MM.1S (cell line): Measurements from ENCODE around the gene TMPRSS13.

Experiments used
- DNase-seq: peaks from one replicate; pipeline ENCODE4 v3.0.0-alpha.2; 2015
- H2AFZ ChIP-seq: fragments of 300-600 bp; sonication (generic); 2 replicates; pipeline ENCODE4 v1.6.0; 2016; ENCODE audit warnings: antibody characterized with exemption, low read length
- H3F3A ChIP-seq: fragments of 300-600 bp; sonication (generic); 2 replicates; pipeline ENCODE4 v1.6.1; 2016; ENCODE audit warnings: mild to moderate bottlenecking, antibody characterized with exemption, low read length, moderate library complexity, mixed read lengths; ENCODE audit not compliant: insufficient read depth
- H3K27ac ChIP-seq: fragments of 300-600 bp; sonication (generic); 2 replicates; pipeline ENCODE4 v1.5.1; 2016; ENCODE audit warnings: mild to moderate bottlenecking, low read length
- H3K27me3 ChIP-seq: fragments of 300-600 bp; sonication (generic); replicated peaks from 2 replicates; pipeline ENCODE4 v1.6.0; 2016; ENCODE audit warnings: low read length; ENCODE audit not compliant: insufficient read depth
- H3K36me3 ChIP-seq: fragments of 300-600 bp; sonication (generic); replicated peaks from 2 replicates; pipeline ENCODE4 v1.6.1; 2016; ENCODE audit warnings: mild to moderate bottlenecking, low read length, mixed read lengths; ENCODE audit not compliant: insufficient read depth
- H3K4me1 ChIP-seq: fragments of 300-600 bp; sonication (generic); 2 replicates; pipeline ENCODE4 v1.6.1; 2016; ENCODE audit warnings: low read length, mixed read lengths
- H3K4me2 ChIP-seq: fragments of 300-600 bp; sonication (generic); 2 replicates; pipeline ENCODE4 v1.6.0; 2016; ENCODE audit warnings: low read depth, low read length
- H3K4me3 ChIP-seq: fragments of 300-600 bp; sonication (generic); 2 replicates; pipeline ENCODE4 v1.5.1; 2016; ENCODE audit warnings: low read length, mixed read lengths
- H3K79me2 ChIP-seq: fragments of 300-600 bp; sonication (generic); 2 replicates; pipeline ENCODE4 v1.6.1; 2016; ENCODE audit warnings: mixed run types, low read length, mixed read lengths
- H3K9ac ChIP-seq: fragments of 300-600 bp; sonication (generic); 2 replicates; pipeline ENCODE4 v1.6.1; 2016; ENCODE audit warnings: low read length, mixed read lengths
- H3K9me2 ChIP-seq: fragments of 300-600 bp; sonication (generic); replicated peaks from 2 replicates; pipeline ENCODE4 v1.6.1; 2016; ENCODE audit warnings: mild to moderate bottlenecking, low read length, mixed read lengths; ENCODE audit not compliant: insufficient read depth
- H3K9me3 ChIP-seq: fragments of 300-600 bp; sonication (generic); replicated peaks from 2 replicates; pipeline ENCODE4 v1.6.1; 2016; ENCODE audit warnings: mild to moderate bottlenecking, low read length, mixed read lengths; ENCODE audit not compliant: insufficient read depth
- H4K20me1 ChIP-seq: fragments of 300-600 bp; sonication (generic); 2 replicates; pipeline ENCODE4 v1.6.1; 2016; ENCODE audit warnings: mild to moderate bottlenecking, low read length, moderate library complexity, mixed read lengths; ENCODE audit not compliant: insufficient read depth
- EZH2 ChIP-seq: fragments of 300-600 bp; sonication (generic); optimal IDR thresholded peaks from 2 replicates; pipeline ENCODE3; 2017; ENCODE audit warnings: low read depth, mild to moderate bottlenecking, antibody characterized with exemption, low read length, mixed read lengths
- EZH2phosphoT487 ChIP-seq: fragments of 300-600 bp; sonication (generic); IDR thresholded peaks from 2 replicates; pipeline ENCODE4 v1.6.1; 2018; ENCODE audit warnings: antibody characterized with exemption, low read length
- TF ChIP-seq, protein P1 (sequence below): fragments of 300-600 bp; sonication (generic); IDR thresholded peaks from 2 replicates; pipeline ENCODE4 v1.5.1; 2016; ENCODE audit warnings: antibody characterized with exemption, low read length, mixed read lengths

Gene TMPRSS13

DNA sequence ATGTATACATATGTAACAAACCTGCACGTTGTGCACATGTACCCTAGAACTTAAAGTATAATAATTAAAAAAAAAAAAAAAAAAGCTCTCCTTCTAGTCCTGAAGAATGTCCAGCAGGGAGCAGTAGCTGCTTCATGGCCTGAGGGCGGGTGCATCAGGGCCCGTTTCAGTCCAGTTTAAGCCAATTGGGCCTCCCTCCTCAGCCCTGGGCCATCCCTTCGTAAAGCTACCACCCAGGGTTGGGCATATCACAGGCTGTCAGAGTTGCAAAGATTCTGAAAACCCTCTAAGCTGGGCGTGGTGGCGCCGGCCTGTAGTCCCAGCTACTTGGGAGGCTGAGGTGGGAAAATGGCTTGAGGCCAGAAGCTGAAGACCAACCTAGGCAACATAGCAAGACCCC is 5.4 kb downstream of the TMPRSS13 start:
- no peaks in the 10 kb centered on the region for H3K4me1 ChIP-seq
- no peaks in the 10 kb centered on the region for H3F3A ChIP-seq
- no peaks in the 10 kb centered on the region for H3K9me3 ChIP-seq
- DNase-seq, result no peak
- H3K9me2 ChIP-seq, result no peaks in the 10 kb centered on the region
- TF ChIP-seq EZH2phosphoT487, result no peak
- TF ChIP-seq, protein P1, sequence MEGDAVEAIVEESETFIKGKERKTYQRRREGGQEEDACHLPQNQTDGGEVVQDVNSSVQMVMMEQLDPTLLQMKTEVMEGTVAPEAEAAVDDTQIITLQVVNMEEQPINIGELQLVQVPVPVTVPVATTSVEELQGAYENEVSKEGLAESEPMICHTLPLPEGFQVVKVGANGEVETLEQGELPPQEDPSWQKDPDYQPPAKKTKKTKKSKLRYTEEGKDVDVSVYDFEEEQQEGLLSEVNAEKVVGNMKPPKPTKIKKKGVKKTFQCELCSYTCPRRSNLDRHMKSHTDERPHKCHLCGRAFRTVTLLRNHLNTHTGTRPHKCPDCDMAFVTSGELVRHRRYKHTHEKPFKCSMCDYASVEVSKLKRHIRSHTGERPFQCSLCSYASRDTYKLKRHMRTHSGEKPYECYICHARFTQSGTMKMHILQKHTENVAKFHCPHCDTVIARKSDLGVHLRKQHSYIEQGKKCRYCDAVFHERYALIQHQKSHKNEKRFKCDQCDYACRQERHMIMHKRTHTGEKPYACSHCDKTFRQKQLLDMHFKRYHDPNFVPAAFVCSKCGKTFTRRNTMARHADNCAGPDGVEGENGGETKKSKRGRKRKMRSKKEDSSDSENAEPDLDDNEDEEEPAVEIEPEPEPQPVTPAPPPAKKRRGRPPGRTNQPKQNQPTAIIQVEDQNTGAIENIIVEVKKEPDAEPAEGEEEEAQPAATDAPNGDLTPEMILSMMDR, result no peak
- no peak for TF ChIP-seq EZH2
- no peaks in the 10 kb centered on the region for H3K79me2 ChIP-seq
- no peak overlapping the region for H3K4me2 ChIP-seq
- no peak overlapping the region for H3K9ac ChIP-seq
- H4K20me1 ChIP-seq, result no peaks in the 10 kb centered on the region
- no peak overlapping the region for H3K4me3 ChIP-seq
- no peak overlapping the region for H2AFZ ChIP-seq
- no peaks in the 10 kb centered on the region for H3K36me3 ChIP-seq
- H3K27me3 ChIP-seq, result no peaks in the 10 kb centered on the region; the same call in 1 of the 2 replicates
- H3K27ac ChIP-seq, result no peak overlapping the region

DNA sequence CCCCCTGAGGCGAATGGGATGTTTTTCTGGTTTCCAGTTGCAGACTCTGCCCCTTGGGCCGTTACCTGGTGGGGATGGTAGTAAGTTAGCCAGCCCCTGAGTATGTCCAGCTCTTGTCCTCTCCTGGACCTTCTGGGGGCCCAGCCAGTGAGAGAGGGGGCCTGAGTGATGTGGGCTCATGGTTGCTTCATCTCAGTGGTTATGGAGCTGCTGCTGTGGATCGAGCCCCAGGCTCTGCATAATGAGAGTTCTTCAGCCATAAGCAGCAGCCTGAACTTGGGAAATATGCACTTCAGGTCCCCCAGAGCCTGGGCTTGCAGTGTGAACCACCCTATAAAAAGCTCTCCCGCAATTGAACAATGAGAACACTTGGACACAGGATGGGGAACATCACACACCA is 5.9 kb downstream of the TMPRSS13 start:
- no peak for DNase-seq
- no peaks in the 10 kb centered on the region for H4K20me1 ChIP-seq
- no peaks in the 10 kb centered on the region for H3K9me2 ChIP-seq
- no peaks in the 10 kb centered on the region for H3K27me3 ChIP-seq
- H3K4me3 ChIP-seq, result no peak overlapping the region
- H3K4me1 ChIP-seq, result no peaks in the 10 kb centered on the region
- H3K36me3 ChIP-seq, result no peaks in the 10 kb centered on the region
- H3K79me2 ChIP-seq, result no peaks in the 10 kb centered on the region
- no peaks in the 10 kb centered on the region for H3F3A ChIP-seq
- H3K27ac ChIP-seq, result no peak overlapping the region
- no peaks in the 10 kb centered on the region for H3K9me3 ChIP-seq
- no peak for TF ChIP-seq EZH2
- TF ChIP-seq EZH2phosphoT487, result no peak
- TF ChIP-seq, protein P1, result no peak
- H3K9ac ChIP-seq, result no peak overlapping the region
- H3K4me2 ChIP-seq, result no peak overlapping the region
- H2AFZ ChIP-seq, result no peak overlapping the region

DNA sequence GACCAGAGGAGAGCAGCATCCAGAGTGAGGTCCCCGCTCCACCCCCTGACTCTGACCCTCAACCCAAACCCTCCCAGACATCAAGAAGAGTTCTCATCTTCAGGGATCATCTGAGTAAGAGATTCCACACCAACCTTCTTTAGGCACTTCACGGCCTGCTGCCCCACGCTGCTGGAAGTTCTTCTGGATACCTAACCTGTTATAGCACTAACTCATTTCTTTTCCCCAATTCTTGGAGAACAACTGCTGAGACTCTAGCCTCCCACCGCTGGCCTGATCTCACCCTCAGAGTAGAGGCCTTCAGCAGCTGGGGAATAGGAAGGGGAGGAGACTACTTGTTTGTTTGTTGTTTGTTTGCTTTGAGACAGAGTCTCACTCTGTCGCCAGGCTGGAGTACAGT is 7.3 kb downstream of the TMPRSS13 start:
- Histone ChIP-seq H3F3A (no peaks in the 10 kb centered on the region), H3K9me3 (no peaks in the 10 kb centered on the region), H3K27ac (no peak overlapping the region), H3K27me3 (no peaks in the 10 kb centered on the region), H3K9ac (no peak overlapping the region), H3K4me1 (no peaks in the 10 kb centered on the region), H3K79me2 (no peaks in the 10 kb centered on the region), H3K36me3 (no peaks in the 10 kb centered on the region), H3K4me3 (no peak overlapping the region), H2AFZ (no peak overlapping the region), H3K9me2 (no peaks in the 10 kb centered on the region), H3K4me2 (no peak overlapping the region), H4K20me1 (no peaks in the 10 kb centered on the region)
- DNase-seq, result no peak
- TF ChIP-seq EZH2phosphoT487, result no peak
- no peak for TF ChIP-seq EZH2
- TF ChIP-seq, protein P1, result no peak

DNA sequence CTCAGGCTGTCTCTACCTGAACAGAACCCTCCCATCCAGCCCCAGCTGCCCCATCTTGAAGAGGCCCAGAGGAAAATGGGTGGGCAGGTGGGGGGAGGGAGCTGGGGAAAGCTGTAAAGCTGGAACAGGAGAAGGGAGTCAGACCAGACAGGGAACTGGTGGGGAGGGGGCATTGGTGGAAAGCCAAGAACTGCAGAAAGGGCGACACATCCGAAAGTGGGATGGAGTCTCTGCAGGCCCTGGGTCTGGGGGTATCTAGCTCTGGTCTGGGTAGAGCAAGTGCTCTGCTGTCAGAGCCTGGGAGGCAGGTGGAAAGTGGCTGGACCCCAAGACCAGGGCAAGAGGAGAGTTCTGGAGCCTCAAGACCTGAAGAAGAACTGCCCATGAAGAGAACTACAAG is 7.7 kb downstream of the TMPRSS13 start:
- H3K79me2 ChIP-seq, result no peaks in the 10 kb centered on the region
- H3K4me1 ChIP-seq, result no peaks in the 10 kb centered on the region
- no peak overlapping the region for H3K27ac ChIP-seq
- H3K4me3 ChIP-seq, result no peak overlapping the region
- TF ChIP-seq, protein P1, result no peak
- TF ChIP-seq EZH2phosphoT487 (no peak), EZH2 (no peak)
- no peaks in the 10 kb centered on the region for H3K27me3 ChIP-seq
- H4K20me1 ChIP-seq, result no peaks in the 10 kb centered on the region
- H3K9me2 ChIP-seq, result no peaks in the 10 kb centered on the region
- H2AFZ ChIP-seq, result no peak overlapping the region
- no peak overlapping the region for H3K9ac ChIP-seq
- no peaks in the 10 kb centered on the region for H3F3A ChIP-seq
- no peak overlapping the region for H3K4me2 ChIP-seq
- DNase-seq, result no peak
- no peaks in the 10 kb centered on the region for H3K9me3 ChIP-seq
- H3K36me3 ChIP-seq, result no peaks in the 10 kb centered on the region
